IMR-90 (cell line): ENCODE data around the gene SLC26A6. TPM values are rescaled to one million over a fixed set of nuclear protein-coding genes. Genes with fewer than 3 reads are reported as not detected.

Source experiments
- ATAC-seq: fragments of 200-7000 bp; cut with Tn5 transposase; 2 replicates; pipeline ENCODE4 v1.9.1; 2020; ENCODE audit warnings: low read depth, mild to moderate bottlenecking, moderate library complexity
- BruUV-seq: library from RNA; stranded (reverse); fragments of 400-500 nt; replicated peaks from 2 replicates; lab custom pipeline; 2021; lab: Mats Ljungman, UMichigan
- CTCF ChIA-PET: fragments of 300-600 bp; formaldehyde crosslinking; extraction: SDS; loops from one replicate; lab custom pipeline; 2021; ENCODE audit warnings: antibody characterized with exemption; lab: Yijun Ruan, JAX
- POLR2A ChIA-PET: fragments of 300-600 bp; sonication (Branson Sonifier 250); formaldehyde crosslinking; loops from one replicate; lab custom pipeline; 2022; ENCODE audit warnings: antibody characterized with exemption; ENCODE audit not compliant: unreplicated experiment; lab: Charles Lee
- DNase-seq: peaks from one replicate; pipeline ENCODE4 v3.0.0; 2013
- H2AFZ ChIP-seq: replicated peaks from 2 replicates; pipeline ENCODE3; 2013; ENCODE audit warnings: low read length, mild to moderate bottlenecking; ENCODE audit not compliant: poor library complexity
- H2AK5ac ChIP-seq: 2 replicates; pipeline ENCODE4 v1.6.1; 2013; ENCODE audit warnings: low read depth, low read length, inconsistent platforms
- H2AK9ac ChIP-seq: replicated peaks from 2 replicates; pipeline ENCODE3; 2013; ENCODE audit warnings: mild to moderate bottlenecking, low read depth, low read length, moderate library complexity; ENCODE audit not compliant: poor library complexity
- H2BK120ac ChIP-seq: 2 replicates; pipeline ENCODE4 v1.6.1; 2013; ENCODE audit warnings: low read depth, low read length, inconsistent platforms
- H2BK15ac ChIP-seq: 3 replicates; pipeline ENCODE4 v1.6.1; 2013; ENCODE audit warnings: low read depth, low read length, inconsistent platforms
- H2BK20ac ChIP-seq: 2 replicates; pipeline ENCODE4 v1.6.1; 2013; ENCODE audit warnings: low read depth, mild to moderate bottlenecking, inconsistent platforms, low read length, moderate library complexity
- H2BK5ac ChIP-seq: 2 replicates; pipeline ENCODE4 v1.6.1; 2013; ENCODE audit warnings: mild to moderate bottlenecking, low read depth, low read length, inconsistent platforms; ENCODE audit not compliant: poor library complexity, severe bottlenecking
- H3K14ac ChIP-seq: replicated peaks from 2 replicates; pipeline ENCODE4 v1.6.1; 2013; ENCODE audit warnings: low read depth, low read length, inconsistent platforms
- H3K18ac ChIP-seq: 2 replicates; pipeline ENCODE4 v1.6.1; 2013; ENCODE audit warnings: low read depth, low read length, control low read depth
- H3K23ac ChIP-seq: 2 replicates; pipeline ENCODE4 v1.6.1; 2013; ENCODE audit warnings: low read depth, low read length, inconsistent platforms
- H3K27ac ChIP-seq: 2 replicates; pipeline ENCODE4 v1.5.1; 2013; ENCODE audit warnings: mild to moderate bottlenecking, control low read depth, low read length; ENCODE audit not compliant: insufficient read depth
- H3K27me3 ChIP-seq: 2 replicates; pipeline ENCODE4 v1.6.1; 2013; ENCODE audit warnings: low read length; ENCODE audit not compliant: control insufficient read depth, insufficient read depth
- H3K36me3 ChIP-seq: 2 replicates; pipeline ENCODE4 v1.6.1; 2013; ENCODE audit warnings: low read length, mixed read lengths; ENCODE audit not compliant: control insufficient read depth, insufficient read depth
- H3K4ac ChIP-seq: 2 replicates; pipeline ENCODE4 v1.6.1; 2013; ENCODE audit warnings: low read depth, low read length, inconsistent platforms
- H3K4me1 ChIP-seq: 2 replicates; pipeline ENCODE4 v1.6.1; 2013; ENCODE audit warnings: low read length, mixed read lengths; ENCODE audit not compliant: control insufficient read depth, insufficient read depth
- H3K4me2 ChIP-seq: 2 replicates; pipeline ENCODE4 v1.6.1; 2013; ENCODE audit warnings: low read depth, mild to moderate bottlenecking, control low read depth, low read length, moderate library complexity
- H3K4me3 ChIP-seq: 2 replicates; pipeline ENCODE4 v1.5.1; 2013; ENCODE audit warnings: low read depth, mild to moderate bottlenecking, control low read depth, low read length, moderate library complexity; ENCODE audit not compliant: insufficient read depth
- H3K56ac ChIP-seq: 2 replicates; pipeline ENCODE4 v1.6.1; 2013; ENCODE audit warnings: low read length, inconsistent platforms; ENCODE audit not compliant: insufficient read depth; ENCODE audit errors: extremely low read depth
- H3K79me1 ChIP-seq, 2 experiments: 2 replicates each; pipeline ENCODE4 v1.6.1; 2013; ENCODE audit warnings: low read length in 2 of 2, inconsistent platforms in 1 of 2, low read depth in 1 of 2
- H3K9ac ChIP-seq: 2 replicates; pipeline ENCODE4 v1.6.1; 2013; ENCODE audit warnings: low read depth, low read length, control low read depth
- H3K9me1 ChIP-seq: 2 replicates; pipeline ENCODE4 v1.6.1; 2013; ENCODE audit warnings: low read length, inconsistent platforms; ENCODE audit not compliant: insufficient read depth
- H3K9me3 ChIP-seq: 2 replicates; pipeline ENCODE4 v1.6.1; 2013; ENCODE audit warnings: low read length; ENCODE audit not compliant: control insufficient read depth, insufficient read depth
- H4K20me1 ChIP-seq: 2 replicates; pipeline ENCODE4 v1.6.1; 2013; ENCODE audit warnings: low read length, inconsistent platforms; ENCODE audit not compliant: insufficient read depth
- H4K5ac ChIP-seq: 2 replicates; pipeline ENCODE4 v1.6.1; 2013; ENCODE audit warnings: mild to moderate bottlenecking, low read depth, low read length, control low read depth
- H4K8ac ChIP-seq, 2 experiments: 2 replicates each; pipeline ENCODE4 v1.6.1; 2013; ENCODE audit warnings: low read depth in 2 of 2, low read length in 2 of 2, control low read depth in 1 of 2, inconsistent platforms in 1 of 2
- H4K91ac ChIP-seq: 2 replicates; pipeline ENCODE4 v1.6.1; 2013; ENCODE audit warnings: low read depth, low read length, inconsistent platforms; ENCODE audit not compliant: insufficient read depth
- FOS ChIP-seq: fragments of 150-350 bp; IDR thresholded peaks from 2 replicates; pipeline ENCODE4 v1.6.1; 2016; ENCODE audit warnings: low read depth, low read length
- MAZ ChIP-seq: IDR thresholded peaks from 2 replicates; pipeline ENCODE4 v1.6.1; 2012; ENCODE audit warnings: low read depth, mild to moderate bottlenecking, low read length, improper control_type of control experiment, moderate library complexity, borderline replicate concordance
- NFE2L2 ChIP-seq: fragments of 150-350 bp; IDR thresholded peaks from 2 replicates; pipeline ENCODE4 v1.6.1; 2016; ENCODE audit warnings: low read depth, mild to moderate bottlenecking, low read length
- POLR2A ChIP-seq: IDR thresholded peaks from 2 replicates; pipeline ENCODE4 v1.6.1; 2012; ENCODE audit warnings: mild to moderate bottlenecking, low read depth, low read length
- RAD21 ChIP-seq: IDR thresholded peaks from 2 replicates; pipeline ENCODE4 v1.6.1; 2012; ENCODE audit warnings: low read length, improper control_type of control experiment
- RFX5 ChIP-seq: IDR thresholded peaks from 2 replicates; pipeline ENCODE4 v1.8.0; 2012; ENCODE audit warnings: low read depth, mild to moderate bottlenecking, low read length, moderate library complexity
- WGBS, 2 experiments: methylation state at CpG; one replicate each; pipeline versions ENCODE4 v1.1.5 to v1.1.7; 2013; ENCODE audit warnings: missing lambda C conversion rate in 2 of 2; ENCODE audit not compliant: insufficient read length in 1 of 2; ENCODE audit errors: extremely low coverage in 2 of 2; 5-methylcytosine and 5-hydroxymethylcytosine counted together
- dilution Hi-C: fragments of 300-500 bp; cut with HindIII; formaldehyde crosslinking; loops from one replicate; pipeline ENCODE4 v1.14.3; 2018; ENCODE audit warnings: low sequenced_read_pairs; ENCODE audit not compliant: unreplicated experiment
- in situ Hi-C: fragments of 300-500 bp; cut with MboI; formaldehyde crosslinking; loops from 3 replicates; pipeline ENCODE4 v1.14.3; 2019; ENCODE audit warnings: low sequenced_read_pairs, inconsistent platforms, mixed read lengths
- intact Hi-C: fragments of 100-400 bp; cut with micrococcal nuclease; formaldehyde crosslinking; loops from 2 replicates; pipeline ENCODE4 v1.10.0; 2022
- polyA plus RNA-seq, 3 experiments: library from polyadenylated mRNA; depleted of rRNA; stranded (reverse); fragments of >200 nt; gene quantifications; 2 replicates each; pipeline ENCODE4 v1.2.3, GENCODE V29; 2012; ENCODE audit warnings: low replicate concordance in 1 of 3
- total RNA-seq: library from RNA; depleted of rRNA; stranded (reverse); fragments of >200 nt; gene quantifications from 2 replicates; pipeline ENCODE4 v1.2.3, GENCODE V29; 2012
- TF ChIP-seq, protein P1 (sequence below): fragments of 150-350 bp; IDR thresholded peaks from 2 replicates; pipeline ENCODE4 v1.6.1; 2017; ENCODE audit warnings: mild to moderate bottlenecking, antibody characterized with exemption, low read length, low read depth

Gene SLC26A6
- total and polyA plus RNA-seq, 2 of the 4 experiments (the other 2 are of a cell fraction) = 11.8 to 34.3 TPM

GRCh38 chr3:48648188-48648850 is 13.1 kb upstream of the SLC26A6 start:
- 77% methylated on average over 11 of the region's 15 CpGs; no CpG with 5 or more reads in 1 of the 2 experiments for WGBS, 2 experiments
- Histone ChIP-seq H3K4me1 (no peaks in the 10 kb centered on the region), H2BK120ac (no peak overlapping the region), H3K27me3 (no peaks in the 10 kb centered on the region), H4K8ac (no peak overlapping the region), H3K23ac (no peak overlapping the region), H4K20me1 (no peaks in the 10 kb centered on the region), H3K79me1 (no peaks in the 10 kb centered on the region), H2BK15ac (no peak overlapping the region), H3K56ac (no peak overlapping the region), H4K5ac (no peak overlapping the region), H4K91ac (no peak overlapping the region), H3K14ac (no peak overlapping the region), H3K9me1 (no peaks in the 10 kb centered on the region), H3K9me3 (no peaks in the 10 kb centered on the region), H3K4me2 (no peak overlapping the region), H3K27ac (no peak overlapping the region), H3K9ac (no peak overlapping the region), H3K36me3 (no peaks in the 10 kb centered on the region), H2AFZ (no peak overlapping the region), H3K4me3 (no peak overlapping the region), H3K18ac (no peak overlapping the region), H2AK5ac (no peak overlapping the region), H3K4ac (no peak overlapping the region), H2AK9ac (no peak overlapping the region), H2BK5ac (no peak overlapping the region), H2BK20ac (no peak overlapping the region)
- POLR2A ChIA-PET = interaction anchor here (0.5 kb wide), 1 partner anchor 34 kb away, joined by 4 read pairs; no protein-coding TSS in a partner anchor
- DNase-seq (no peak), ATAC-seq (no peak)
- BruUV-seq = no TSS peak
- TF ChIP-seq RAD21 = no peak
- TF ChIP-seq FOS = no peak
- TF ChIP-seq NFE2L2 = no peak
- TF ChIP-seq MAZ = no peak
- TF ChIP-seq RFX5 = no peak
- no peak for TF ChIP-seq POLR2A
- TF ChIP-seq, protein P1, sequence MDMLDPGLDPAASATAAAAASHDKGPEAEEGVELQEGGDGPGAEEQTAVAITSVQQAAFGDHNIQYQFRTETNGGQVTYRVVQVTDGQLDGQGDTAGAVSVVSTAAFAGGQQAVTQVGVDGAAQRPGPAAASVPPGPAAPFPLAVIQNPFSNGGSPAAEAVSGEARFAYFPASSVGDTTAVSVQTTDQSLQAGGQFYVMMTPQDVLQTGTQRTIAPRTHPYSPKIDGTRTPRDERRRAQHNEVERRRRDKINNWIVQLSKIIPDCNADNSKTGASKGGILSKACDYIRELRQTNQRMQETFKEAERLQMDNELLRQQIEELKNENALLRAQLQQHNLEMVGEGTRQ = no peak
- dilution Hi-C loops = no loop called here
- CTCF ChIA-PET = no interaction called here
- intact Hi-C loops = no loop called here
- in situ Hi-C loops = no loop called here
